GM12878 (cell line): Measurements from ENCODE around the gene SCN3B. TPM values are rescaled to one million over a fixed set of nuclear protein-coding genes. Genes with fewer than 3 reads are reported as not detected.

ENCODE experiments used
- ATAC-seq: fragments of 200-7000 bp; cut with Tn5 transposase; 3 replicates; pipeline ENCODE4 v1.9.1; 2020; ENCODE audit warnings: mild to moderate bottlenecking, moderate library complexity
- BruUV-seq: library from RNA; stranded (reverse); fragments of 400-500 nt; replicated peaks from 2 replicates; lab custom pipeline; 2021; lab: Mats Ljungman, UMichigan
- CTCF ChIA-PET: fragments of 300-600 bp; sonication (Branson Sonifier 250); formaldehyde crosslinking; extraction: SDS; loops from one replicate; lab custom pipeline; 2021; ENCODE audit warnings: inconsistent platforms; lab: Yijun Ruan, JAX
- POLR2A ChIA-PET: fragments of 350-600 bp; formaldehyde crosslinking; extraction: SDS; loops from one replicate; lab custom pipeline; 2021; ENCODE audit warnings: inconsistent platforms; lab: Charles Lee
- RAD21 ChIA-PET: fragments of 300-600 bp; sonication (Branson Sonifier 250); formaldehyde crosslinking; loops from one replicate; lab custom pipeline; 2023; ENCODE audit warnings: antibody characterized with exemption; ENCODE audit not compliant: unreplicated experiment; lab: Charles Lee
- SMC1A ChIA-PET: fragments of 300-600 bp; sonication (Branson Sonifier 250); formaldehyde crosslinking; loops from one replicate; lab custom pipeline; 2023; ENCODE audit not compliant: unreplicated experiment, uncharacterized antibody; lab: Charles Lee
- DNase-seq: peaks from one replicate; pipeline ENCODE4 v3.0.0-alpha.2; 2011; ENCODE audit warnings: low read depth, low spot score
- FAIRE-seq: peaks from 3 replicates; lab custom pipeline; 2011; peaks lifted over from hg19 to GRCh38; lab: Jason Lieb, UNC
- H2AFZ ChIP-seq: 2 replicates; pipeline ENCODE4 v1.6.0; 2011; ENCODE audit warnings: low read depth, low read length, control low read depth; ENCODE audit not compliant: control insufficient read depth
- H3K27ac ChIP-seq: 2 replicates; pipeline ENCODE4 v1.5.1; 2011; ENCODE audit warnings: control low read depth; ENCODE audit not compliant: control insufficient read depth, insufficient read depth
- H3K27me3 ChIP-seq, 2 experiments: replicated peaks in 1 of 2; 2 replicates each; pipeline versions ENCODE4 v1.6.0 to v1.6.1; 2011; ENCODE audit warnings: low read length in 1 of 2; ENCODE audit not compliant: control insufficient read depth in 2 of 2, insufficient read depth in 2 of 2
- H3K36me3 ChIP-seq, 2 experiments: 2 replicates each; pipeline ENCODE4 v1.5.1; 2011; ENCODE audit warnings: low read length in 1 of 2; ENCODE audit not compliant: control insufficient read depth in 2 of 2, insufficient read depth in 2 of 2
- H3K4me1 ChIP-seq: 2 replicates; pipeline ENCODE4 v1.6.1; 2011; ENCODE audit warnings: mild to moderate bottlenecking, low read length, moderate library complexity, mixed read lengths; ENCODE audit not compliant: control insufficient read depth, insufficient read depth
- H3K4me2 ChIP-seq: 2 replicates; pipeline ENCODE4 v1.6.0; 2011; ENCODE audit warnings: control low read depth; ENCODE audit not compliant: control insufficient read depth, insufficient read depth
- H3K4me3 ChIP-seq: fragments of 200-600 bp; sonication (generic); 2 replicates; pipeline ENCODE4 v1.5.1; 2016
- H3K79me2 ChIP-seq: 2 replicates; pipeline ENCODE4 v1.6.0; 2011; ENCODE audit warnings: low read length; ENCODE audit not compliant: control insufficient read depth, insufficient read depth
- H3K9ac ChIP-seq: 2 replicates; pipeline ENCODE4 v1.8.0; 2011; ENCODE audit warnings: low read length, control low read depth, mixed read lengths; ENCODE audit not compliant: control insufficient read depth, insufficient read depth
- H3K9me3 ChIP-seq: replicated peaks from 3 replicates; pipeline ENCODE4 v1.5.1; 2011; ENCODE audit warnings: mild to moderate bottlenecking, low read length; ENCODE audit not compliant: control insufficient read depth, insufficient read depth
- H4K20me1 ChIP-seq: 2 replicates; pipeline ENCODE4 v1.6.0; 2011; ENCODE audit not compliant: control insufficient read depth, insufficient read depth
- CREM ChIP-seq: IDR thresholded peaks from 2 replicates; pipeline ENCODE4 v1.6.1; 2014; ENCODE audit warnings: antibody characterized with exemption, low read depth
- IKZF2 ChIP-seq, 2 experiments: fragments of 450-650 bp; IDR thresholded peaks; 2 replicates each; pipeline ENCODE4 v1.6.1; 2017; ENCODE audit warnings: mild to moderate bottlenecking in 2 of 2, moderate library complexity in 2 of 2
- NR2F1 ChIP-seq: fragments of 450-650 bp; conservative IDR thresholded peaks from 2 replicates; pipeline ENCODE4 v1.6.1; 2017; ENCODE audit warnings: mild to moderate bottlenecking
- TBL1XR1 ChIP-seq: IDR thresholded peaks from 2 replicates; pipeline ENCODE4 v1.6.1; 2012; ENCODE audit warnings: low read depth, low read length, improper control_type of control experiment
- ZNF384 ChIP-seq: IDR thresholded peaks from 2 replicates; pipeline ENCODE4 v1.6.1; 2012; ENCODE audit warnings: low read depth, mild to moderate bottlenecking, low read length, improper control_type of control experiment, borderline replicate concordance
- ZNF687 ChIP-seq: fragments of 450-650 bp; IDR thresholded peaks from 2 replicates; pipeline ENCODE4 v1.6.1; 2017; ENCODE audit warnings: mild to moderate bottlenecking, moderate library complexity
- WGBS: methylation state at CpG from one replicate; pipeline ENCODE4 v1.1.6; 2016; ENCODE audit warnings: low lambda C conversion rate; ENCODE audit not compliant: insufficient replicate concordance, insufficient coverage; ENCODE audit errors: missing lambda C conversion rate; 5-methylcytosine and 5-hydroxymethylcytosine counted together
- in situ Hi-C: fragments of 300-500 bp; cut with MboI; formaldehyde crosslinking; loops from 9 replicates; pipeline ENCODE4 v1.14.3; 2018; ENCODE audit warnings: mixed read lengths
- intact Hi-C: fragments of 100-400 bp; cut with micrococcal nuclease; formaldehyde crosslinking; loops from one replicate; pipeline ENCODE4 v1.14.2; 2022; ENCODE audit not compliant: unreplicated experiment
- polyA plus RNA-seq, 11 experiments: library from polyadenylated mRNA; depleted of rRNA in 4 of 11; unstranded in 6 of 11; stranded (reverse) in 5 of 11; fragments of >200 nt; fragmentation: Nextera tagmentation in 4 of 11; fragmentation: Illumina TruSeq in 1 of 11; extraction: Ambion mirVana in 4 of 11; extraction: Trizol in 1 of 11; gene quantifications; 1 replicate in 1 of 11; 2 replicates in 10 of 11; pipeline versions ENCODE4 v1.2.1 to v1.2.3, GENCODE V29; 2011 to 2016; ENCODE audit warnings: inconsistent platforms in 2 of 11, missing spikeins in 2 of 11, low read depth in 1 of 11
- total RNA-seq, 4 experiments: library from RNA; depleted of rRNA in 3 of 4; stranded (reverse); fragments of >200 nt in 3 of 4; fragmentation: Illumina TruSeq in 1 of 4; extraction: Trizol in 1 of 4; gene quantifications; 2 replicates each; pipeline versions ENCODE4 v1.2.1 to v1.2.3, GENCODE V29; 2013 to 2021

The SCN3B gene
- total and polyA plus RNA-seq, 10 of the 15 experiments (the other 5 are each of a cell fraction or from before 2014, with no cell fraction given) = 0.01 to 0.12 (median 0.09) TPM; not detected in 7

GRCh38 chr11:123584186-123584585 lies 70.2 kb downstream of the SCN3B start:
- ChIA-PET CTCF (no interaction called here), RAD21 (no interaction called here), POLR2A (no interaction called here), SMC1A (no interaction called here)
- DNase-seq (no peak), FAIRE-seq (no peak), ATAC-seq (no peak)
- in situ Hi-C loops = loop anchor here (5.0 kb wide), 1 partner anchor 123 kb away; no protein-coding TSS in a partner anchor
- Histone ChIP-seq H2AFZ (no peak overlapping the region), H3K4me1 (no peaks in the 10 kb centered on the region), H3K27me3 (no peaks in the 10 kb centered on the region), H3K79me2 (no peaks in the 10 kb centered on the region), H3K36me3 (peaks cover 0 to 11% of the 10 kb centered on the region in 2 experiments; a peak in 3 of 4 replicates), H3K27ac (no peak overlapping the region), H3K9me3 (no peaks in the 10 kb centered on the region), H3K9ac (no peak overlapping the region), H4K20me1 (no peaks in the 10 kb centered on the region), H3K4me2 (no peak overlapping the region), H3K4me3 (no peak overlapping the region)
- WGBS = 56% methylated on average over 3 of the region's 4 CpGs
- BruUV-seq = no TSS peak
- intact Hi-C loops = no loop called here
- TF ChIP-seq ZNF384 = no peak
- no peak for TF ChIP-seq NR2F1
- TF ChIP-seq CREM = no peak
- TF ChIP-seq ZNF687 = no peak
- no peak for TF ChIP-seq TBL1XR1
- TF ChIP-seq IKZF2 (IDR thresholded peaks at IDR 0.05) = no peak
